SU-DHL-6 (cell line): Measurements from ENCODE around the gene AMFR.

ENCODE experiments used
- H2AFZ ChIP-seq: fragments of 200-600 bp; sonication (generic); 2 replicates; pipeline ENCODE4 v1.6.1; 2014; ENCODE audit warnings: low read depth, mild to moderate bottlenecking, moderate library complexity, mixed read lengths, antibody characterized with exemption, low read length; ENCODE audit not compliant: severe bottlenecking
- H3F3A ChIP-seq: fragments of 200-600 bp; shearing (Covaris generic); 2 replicates; pipeline ENCODE4 v1.6.0; 2016; ENCODE audit warnings: antibody characterized with exemption, mild to moderate bottlenecking; ENCODE audit not compliant: insufficient read depth
- H3K27ac ChIP-seq: fragments of 200-600 bp; sonication (generic); 2 replicates; pipeline ENCODE4 v1.5.1; 2016; ENCODE audit warnings: low read depth, mild to moderate bottlenecking, low read length, moderate library complexity, mixed read lengths
- H3K27me3 ChIP-seq: fragments of 200-600 bp; sonication (generic), shearing (Covaris generic); 2 replicates; pipeline ENCODE4 v1.6.0; 2014; ENCODE audit warnings: mild to moderate bottlenecking, low read length
- H3K36me3 ChIP-seq: fragments of 200-600 bp; sonication (generic); 2 replicates; pipeline ENCODE4 v1.6.1; 2014; ENCODE audit warnings: mild to moderate bottlenecking, low read length, mixed read lengths
- H3K4me2 ChIP-seq: fragments of 300-600, 200-600 bp; shearing (Covaris generic), sonication (generic); 2 replicates; pipeline ENCODE4 v1.6.0; 2014; ENCODE audit warnings: low read length, low read depth, mild to moderate bottlenecking; ENCODE audit not compliant: poor library complexity, severe bottlenecking
- H3K4me3 ChIP-seq: fragments of 200-600 bp; sonication (generic); 2 replicates; pipeline ENCODE4 v1.5.1; 2014; ENCODE audit warnings: antibody characterized with exemption, low read length, mild to moderate bottlenecking, mixed read lengths; ENCODE audit not compliant: insufficient read depth, poor library complexity, severe bottlenecking
- H3K79me2 ChIP-seq: fragments of 200-600 bp; sonication (generic); 2 replicates; pipeline ENCODE4 v1.6.1; 2014; ENCODE audit warnings: mild to moderate bottlenecking, low read length, moderate library complexity; ENCODE audit not compliant: insufficient read depth
- H3K9ac ChIP-seq: fragments of 200-600 bp; sonication (generic); 2 replicates; pipeline ENCODE4 v1.7.0; 2014; ENCODE audit warnings: mild to moderate bottlenecking, low read length
- H3K9me2 ChIP-seq: fragments of 200-600 bp; sonication (generic); replicated peaks from 2 replicates; pipeline ENCODE4 v1.6.1; 2014; ENCODE audit warnings: low read length; ENCODE audit not compliant: insufficient read depth
- H3K9me3 ChIP-seq: fragments of 200-600 bp; sonication (generic); 2 replicates; pipeline ENCODE4 v1.6.1; 2014; ENCODE audit warnings: low read length, mixed read lengths; ENCODE audit not compliant: insufficient read depth
- H4K20me1 ChIP-seq: fragments of 200-600 bp; sonication (generic); 2 replicates; pipeline ENCODE4 v1.6.1; 2014; ENCODE audit warnings: low read depth, mild to moderate bottlenecking, antibody characterized with exemption, low read length, moderate library complexity, mixed read lengths
- CTCF ChIP-seq: fragments of 200-600 bp; sonication (generic); IDR thresholded peaks from one replicate; pipeline ENCODE4 v1.5.1; 2017; ENCODE audit warnings: antibody characterized with exemption, mild to moderate bottlenecking, low read length, moderate library complexity; ENCODE audit not compliant: insufficient read depth, poor library complexity, severe bottlenecking
- EZH2phosphoT487 ChIP-seq: fragments of 200-600 bp; sonication (generic), shearing (Covaris generic); conservative IDR thresholded peaks from 2 replicates; pipeline ENCODE4 v1.6.1; 2018; ENCODE audit warnings: mild to moderate bottlenecking, antibody characterized with exemption, low read length, moderate library complexity, mixed read lengths

The AMFR gene

GRCh38 chr16:56340864-56341365 is 84.4 kb downstream of the AMFR start:
- Histone ChIP-seq H3K4me2 (no peak overlapping the region), H3K9me3 (no peaks in the 10 kb centered on the region), H3F3A (no peaks in the 10 kb centered on the region), H3K79me2 (no peaks in the 10 kb centered on the region), H3K9me2 (no peaks in the 10 kb centered on the region), H3K4me3 (no peak overlapping the region), H2AFZ (no peak overlapping the region), H3K36me3 (no peaks in the 10 kb centered on the region), H4K20me1 (no peaks in the 10 kb centered on the region), H3K27me3 (no peaks in the 10 kb centered on the region), H3K9ac (no peak overlapping the region), H3K27ac (no peak overlapping the region)
- TF ChIP-seq CTCF (no peak), EZH2phosphoT487 (no peak)

GRCh38 chr16:56340416-56340815 is 84.9 kb downstream of the AMFR start:
- no peak overlapping the region for H3K4me3 ChIP-seq
- H3K79me2 ChIP-seq, result no peaks in the 10 kb centered on the region
- no peaks in the 10 kb centered on the region for H3K9me2 ChIP-seq
- H2AFZ ChIP-seq, result no peak overlapping the region
- H3K9ac ChIP-seq, result no peak overlapping the region
- H3K36me3 ChIP-seq, result no peaks in the 10 kb centered on the region
- no peaks in the 10 kb centered on the region for H3K27me3 ChIP-seq
- no peak overlapping the region for H3K4me2 ChIP-seq
- H4K20me1 ChIP-seq, result no peaks in the 10 kb centered on the region
- H3F3A ChIP-seq, result no peaks in the 10 kb centered on the region
- H3K27ac ChIP-seq, result no peak overlapping the region
- H3K9me3 ChIP-seq, result no peaks in the 10 kb centered on the region
- no peak for TF ChIP-seq EZH2phosphoT487
- no peak for TF ChIP-seq CTCF

- Histone ChIP-seq H3K9ac (no peak overlapping the region), H3K4me3 (no peak overlapping the region)
Observed at GRCh38 chr16:56339431-56340195, 85.7 kb downstream of the AMFR start.

More at GRCh38 chr16:56339431-56340195, 85.7 kb downstream of the AMFR start:
- no peaks in the 10 kb centered on the region for H3K36me3 ChIP-seq
- no peak overlapping the region for H3K27ac ChIP-seq
- no peaks in the 10 kb centered on the region for H3K9me3 ChIP-seq
- TF ChIP-seq CTCF (no peak), EZH2phosphoT487 (no peak)
- H3K27me3 ChIP-seq, result no peaks in the 10 kb centered on the region
- no peaks in the 10 kb centered on the region for H4K20me1 ChIP-seq
- no peaks in the 10 kb centered on the region for H3K79me2 ChIP-seq
- no peaks in the 10 kb centered on the region for H3K9me2 ChIP-seq
- no peak overlapping the region for H2AFZ ChIP-seq
- H3K4me2 ChIP-seq, result no peak overlapping the region
- H3F3A ChIP-seq, result no peaks in the 10 kb centered on the region
